Adipocyte (in vitro differentiated cells): ENCODE measurements around the gene SREBF2.
"Not testable (repeated sequence)": the region's sequence is repeated elsewhere in the genome, so short reads cannot be mapped to it uniquely, and the experiment has no call there.

Experiments used
- DNase-seq: peaks from one replicate; pipeline ENCODE4 v3.0.0-alpha.2; 2015; ENCODE audit warnings: low read depth
- H3K27me3 ChIP-seq: replicated peaks from 2 replicates; pipeline ENCODE4 v1.7.0; 2013; ENCODE audit warnings: mild to moderate bottlenecking, low read length, moderate library complexity; ENCODE audit not compliant: control insufficient read depth, insufficient read depth
- H3K36me3 ChIP-seq: 2 replicates; pipeline ENCODE4 v1.7.0; 2013; ENCODE audit warnings: low read length, mild to moderate bottlenecking, moderate library complexity; ENCODE audit not compliant: control insufficient read depth, insufficient read depth, severe bottlenecking
- H3K4me1 ChIP-seq: 2 replicates; pipeline ENCODE4 v1.7.0; 2013; ENCODE audit warnings: mild to moderate bottlenecking, low read length, moderate library complexity; ENCODE audit not compliant: control insufficient read depth, insufficient read depth
- H3K4me3 ChIP-seq: 2 replicates; pipeline ENCODE4 v1.7.0; 2013; ENCODE audit warnings: mild to moderate bottlenecking, low read length, moderate library complexity
- H3K9ac ChIP-seq: 2 replicates; pipeline ENCODE4 v1.7.0; 2013; ENCODE audit warnings: mild to moderate bottlenecking, low read length, moderate library complexity
- H3K9me3 ChIP-seq: 2 replicates; pipeline ENCODE4 v1.7.0; 2013; ENCODE audit warnings: mild to moderate bottlenecking, low read length, moderate library complexity; ENCODE audit not compliant: control insufficient read depth

Gene SREBF2

GRCh38 chr22:41833369-41834004 is 582 bp downstream of the SREBF2 start:
- Histone ChIP-seq H3K9ac (peak overlapping the region; percentile 90), H3K36me3 (peaks cover 13% of the 10 kb centered on the region), H3K4me3 (peak overlapping the region; percentile 89), H3K4me1 (peaks cover 14% of the 10 kb centered on the region), H3K9me3 (no peaks in the 10 kb centered on the region), H3K27me3 (no peaks in the 10 kb centered on the region)
- peak; percentile 71 for DNase-seq

GRCh38 chr22:41834005-41834944 is 1.4 kb downstream of the SREBF2 start:
- Histone ChIP-seq H3K9me3 (no peaks in the 10 kb centered on the region), H3K4me3 (peak overlapping the region; percentile 89), H3K36me3 (peaks cover 13% of the 10 kb centered on the region), H3K27me3 (no peaks in the 10 kb centered on the region), H3K9ac (peak overlapping the region; percentile 90), H3K4me1 (peaks cover 14% of the 10 kb centered on the region)
- peak; percentile 25 for DNase-seq

GRCh38 chr22:41835462-41835861 is 2.6 kb downstream of the SREBF2 start:
- not testable (repeated sequence) for H3K4me3 ChIP-seq, H3K9me3 ChIP-seq, H3K9ac ChIP-seq, DNase-seq, H3K27me3 ChIP-seq
- Histone ChIP-seq H3K36me3 (peaks cover 13% of the 10 kb centered on the region), H3K4me1 (peaks cover 14% of the 10 kb centered on the region)

GRCh38 chr22:41836551-41836950 is 3.6 kb downstream of the SREBF2 start:
- Histone ChIP-seq H3K4me1 (peaks cover 18% of the 10 kb centered on the region), H3K9me3 (no peaks in the 10 kb centered on the region), H3K27me3 (no peaks in the 10 kb centered on the region), H3K9ac (no peak overlapping the region), H3K4me3 (no peak overlapping the region), H3K36me3 (peaks cover 17% of the 10 kb centered on the region)
- DNase-seq: no peak

GRCh38 chr22:41838842-41839618 is 6.1 kb downstream of the SREBF2 start:
- DNase-seq: no peak
- no peaks in the 10 kb centered on the region for H3K27me3 ChIP-seq
- no peak overlapping the region for H3K4me3 ChIP-seq
- peaks cover 23% of the 10 kb centered on the region for H3K4me1 ChIP-seq
- H3K9me3 ChIP-seq: no peaks in the 10 kb centered on the region
- no peak overlapping the region for H3K9ac ChIP-seq
- peaks cover 25% of the 10 kb centered on the region for H3K36me3 ChIP-seq

GRCh38 chr22:41840216-41840615 is 7.3 kb downstream of the SREBF2 start:
- Histone ChIP-seq H3K4me1 (peaks cover 18% of the 10 kb centered on the region), H3K9me3 (no peaks in the 10 kb centered on the region), H3K4me3 (no peak overlapping the region), H3K36me3 (peaks cover 25% of the 10 kb centered on the region), H3K9ac (no peak overlapping the region), H3K27me3 (no peaks in the 10 kb centered on the region)
- no peak for DNase-seq

- Histone ChIP-seq H3K27me3 (no peaks in the 10 kb centered on the region), H3K4me3 (no peak overlapping the region), H3K36me3 (peaks cover 20% of the 10 kb centered on the region)
Observed at GRCh38 chr22:41841085-41841712, 8.3 kb downstream of the SREBF2 start.

GRCh38 chr22:41842996-41843970 is 10.4 kb downstream of the SREBF2 start:
- no peaks in the 10 kb centered on the region for H3K9me3 ChIP-seq
- no peak overlapping the region for H3K9ac ChIP-seq
- H3K27me3 ChIP-seq: no peaks in the 10 kb centered on the region
- H3K4me3 ChIP-seq: no peak overlapping the region
- peaks cover 20% of the 10 kb centered on the region for H3K4me1 ChIP-seq
- no peak for DNase-seq
- H3K36me3 ChIP-seq: peaks cover 12% of the 10 kb centered on the region

More at GRCh38 chr22:41841085-41841712, 8.3 kb downstream of the SREBF2 start:
- H3K9me3 ChIP-seq: no peaks in the 10 kb centered on the region
- H3K4me1 ChIP-seq: peaks cover 18% of the 10 kb centered on the region
- DNase-seq: peak; percentile 53
- H3K9ac ChIP-seq: peak overlapping the region; percentile 43

GRCh38 chr22:41844036-41844435 is 11.1 kb downstream of the SREBF2 start:
- H3K9ac ChIP-seq: no peak overlapping the region
- H3K36me3 ChIP-seq: peaks cover 12% of the 10 kb centered on the region
- H3K4me3 ChIP-seq: no peak overlapping the region
- peaks cover 26% of the 10 kb centered on the region for H3K4me1 ChIP-seq
- no peaks in the 10 kb centered on the region for H3K9me3 ChIP-seq
- DNase-seq: no peak
- no peaks in the 10 kb centered on the region for H3K27me3 ChIP-seq

GRCh38 chr22:41844513-41844912 is 11.6 kb downstream of the SREBF2 start:
- Histone ChIP-seq H3K9ac (no peak overlapping the region), H3K36me3 (peaks cover 12% of the 10 kb centered on the region), H3K27me3 (no peaks in the 10 kb centered on the region), H3K9me3 (no peaks in the 10 kb centered on the region), H3K4me1 (peaks cover 26% of the 10 kb centered on the region), H3K4me3 (no peak overlapping the region)
- no peak for DNase-seq
